DND-41 (cell line): ENCODE measurements around the gene THRSP.
"Not testable (repeated sequence)": the region's sequence is repeated elsewhere in the genome, so short reads cannot be mapped to it uniquely, and the experiment has no call there.

Experiments
- ATAC-seq: fragments of 200-7000 bp; cut with Tn5 transposase; 3 replicates; pipeline ENCODE4 v1.9.1; 2021; ENCODE audit warnings: low read depth; ENCODE audit not compliant: insufficient read depth
- DNase-seq: peaks from one replicate; pipeline ENCODE4 v3.0.0-alpha.2; 2020
- H2AFZ ChIP-seq: 2 replicates; pipeline ENCODE4 v1.6.0; 2012; ENCODE audit warnings: low read depth, low read length
- H3K27ac ChIP-seq: 2 replicates; pipeline ENCODE4 v1.5.1; 2012; ENCODE audit warnings: low read length, inconsistent platforms
- H3K27me3 ChIP-seq: fragments of 200-600 bp; sonication (generic); 2 replicates; pipeline ENCODE4 v1.6.0; 2012; ENCODE audit warnings: low read length, mild to moderate bottlenecking, inconsistent platforms; ENCODE audit not compliant: insufficient read depth, poor library complexity
- H3K36me3 ChIP-seq: 2 replicates; pipeline ENCODE4 v1.5.1; 2012; ENCODE audit warnings: low read length, inconsistent platforms; ENCODE audit not compliant: insufficient read depth
- H3K4me1 ChIP-seq: 2 replicates; pipeline ENCODE4 v1.5.1; 2012; ENCODE audit warnings: mild to moderate bottlenecking, low read length; ENCODE audit not compliant: insufficient read depth
- H3K4me2 ChIP-seq: 2 replicates; pipeline ENCODE4 v1.6.0; 2012; ENCODE audit warnings: mild to moderate bottlenecking, moderate library complexity, low read length, inconsistent platforms; ENCODE audit not compliant: insufficient read depth
- H3K4me3 ChIP-seq, 2 experiments: fragments of 200-600 bp in 1 of 2; shearing (Covaris generic) in 1 of 2; 2 replicates each; pipeline ENCODE4 v1.5.1; 2012 to 2016; ENCODE audit warnings: inconsistent platforms in 2 of 2, low read length in 2 of 2, mild to moderate bottlenecking in 2 of 2, low read depth in 1 of 2, moderate library complexity in 1 of 2
- H3K79me2 ChIP-seq: 2 replicates; pipeline ENCODE4 v1.6.0; 2012; ENCODE audit warnings: low read length, inconsistent platforms; ENCODE audit not compliant: insufficient read depth
- H3K9ac ChIP-seq: 2 replicates; pipeline ENCODE4 v1.6.0; 2012; ENCODE audit warnings: low read depth, mild to moderate bottlenecking, inconsistent platforms, low read length, moderate library complexity
- H3K9me3 ChIP-seq: 2 replicates; pipeline ENCODE4 v1.5.1; 2012; ENCODE audit warnings: low read length, moderate library complexity, mild to moderate bottlenecking, inconsistent platforms; ENCODE audit not compliant: insufficient read depth, severe bottlenecking
- H4K20me1 ChIP-seq: 2 replicates; pipeline ENCODE4 v1.6.0; 2012; ENCODE audit warnings: low read length; ENCODE audit not compliant: insufficient read depth
- CTCF ChIP-seq: IDR thresholded peaks from 2 replicates; pipeline ENCODE4 v1.5.1; 2012; ENCODE audit warnings: borderline replicate concordance, low read length, moderate library complexity, mild to moderate bottlenecking; ENCODE audit not compliant: poor library complexity, severe bottlenecking; ENCODE audit errors: extremely low read depth
- EZH2 ChIP-seq: IDR thresholded peaks from 3 replicates; pipeline ENCODE4 v1.6.1; 2012; ENCODE audit warnings: borderline replicate concordance, low read depth, mild to moderate bottlenecking, moderate library complexity, low read length, inconsistent platforms; ENCODE audit not compliant: severe bottlenecking

Gene THRSP

DNA sequence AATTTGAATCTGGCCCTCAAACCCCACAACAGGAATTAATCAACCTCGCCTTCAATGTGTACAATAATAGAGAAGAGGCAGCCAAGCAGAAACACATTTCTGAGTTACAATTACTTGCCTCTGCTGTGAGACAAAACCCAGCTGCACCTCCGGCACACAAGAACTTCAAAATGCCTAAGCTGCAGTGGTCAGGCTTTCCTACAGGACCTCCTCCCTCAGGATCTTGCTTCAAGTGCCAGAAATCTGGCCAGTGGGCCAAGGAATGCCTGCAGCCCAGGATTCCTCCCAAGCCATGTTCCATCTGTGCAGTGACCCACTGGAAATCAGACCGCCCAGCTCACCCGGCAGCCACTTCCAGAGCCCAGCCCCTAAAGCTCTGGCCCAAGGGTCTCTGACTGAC lies 19.4 kb downstream of the THRSP start:
- H3K27me3 ChIP-seq: no peaks in the 10 kb centered on the region
- peaks cover 22% of the 10 kb centered on the region for H3K79me2 ChIP-seq
- H3K9ac ChIP-seq: no peak overlapping the region
- ATAC-seq (no peak), DNase-seq (no peak)
- peaks cover 5% of the 10 kb centered on the region; the same call in 1 of the 2 replicates for H4K20me1 ChIP-seq
- TF ChIP-seq EZH2: no peak
- no peak for TF ChIP-seq CTCF
- H3K9me3 ChIP-seq: no peaks in the 10 kb centered on the region
- H3K4me3 ChIP-seq: no peak overlapping the region
- no peak overlapping the region for H3K27ac ChIP-seq
- H3K36me3 ChIP-seq: peaks cover 4% of the 10 kb centered on the region; the same call in 1 of the 2 replicates
- H3K4me1 ChIP-seq: peaks cover 26% of the 10 kb centered on the region
- no peak overlapping the region for H2AFZ ChIP-seq
- no peak overlapping the region for H3K4me2 ChIP-seq

DNA sequence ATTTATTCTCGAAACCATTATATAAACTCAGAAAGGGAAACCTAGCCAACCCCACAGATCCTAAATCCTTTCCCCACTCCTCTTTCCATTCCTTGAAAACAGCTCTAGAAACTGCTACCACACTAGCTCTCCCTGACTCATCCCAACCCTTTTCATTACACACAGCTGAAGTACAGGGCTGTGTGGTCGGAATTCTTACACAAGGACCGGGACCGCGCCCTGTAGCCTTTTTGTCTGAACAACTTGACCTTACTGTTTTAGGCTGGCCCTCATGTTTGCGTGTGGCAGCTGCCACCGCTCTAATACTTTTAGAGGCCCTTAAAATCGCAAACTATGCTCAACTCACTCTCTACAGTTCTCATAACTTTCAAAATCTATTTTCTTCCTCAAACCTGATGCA lies 20.8 kb downstream of the THRSP start:
- not testable (repeated sequence) for H3K4me2 ChIP-seq, H2AFZ ChIP-seq, H3K4me3 ChIP-seq, ATAC-seq, H4K20me1 ChIP-seq, H3K79me2 ChIP-seq, H3K27me3 ChIP-seq, H3K27ac ChIP-seq, DNase-seq, H3K9me3 ChIP-seq, H3K9ac ChIP-seq, H3K36me3 ChIP-seq
- peaks cover 17% of the 10 kb centered on the region for H3K4me1 ChIP-seq

DNA sequence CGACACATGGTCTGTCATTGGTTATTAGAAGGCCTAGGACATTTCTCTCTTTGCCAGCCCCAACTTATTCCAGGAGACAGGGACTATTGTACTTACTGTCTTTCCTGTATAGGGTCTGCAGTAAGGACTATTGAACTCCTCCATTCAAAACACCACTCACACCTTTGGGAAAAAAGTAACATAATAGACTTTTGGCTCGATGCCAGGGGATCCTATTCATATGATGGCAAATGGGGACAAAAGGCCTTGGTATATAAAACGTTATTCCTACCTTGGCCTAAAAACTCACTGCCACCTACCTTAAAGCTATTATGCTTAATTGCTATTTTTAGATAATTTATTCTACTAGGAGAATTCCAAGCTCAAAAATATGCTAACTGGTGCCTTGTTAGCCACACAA lies 22.3 kb downstream of the THRSP start:
- H3K79me2 ChIP-seq: no peaks in the 10 kb centered on the region
- no peaks in the 10 kb centered on the region for H3K36me3 ChIP-seq
- no peak overlapping the region for H3K27ac ChIP-seq
- no peak for TF ChIP-seq CTCF
- no peak for TF ChIP-seq EZH2
- H3K4me1 ChIP-seq: peaks cover 6% of the 10 kb centered on the region
- no peak overlapping the region for H3K4me2 ChIP-seq
- no peaks in the 10 kb centered on the region for H3K9me3 ChIP-seq
- DNase-seq: no peak
- H3K4me3 ChIP-seq: no peak overlapping the region
- H2AFZ ChIP-seq: no peak overlapping the region
- H3K9ac ChIP-seq: no peak overlapping the region
- no peaks in the 10 kb centered on the region for H3K27me3 ChIP-seq
- no peaks in the 10 kb centered on the region for H4K20me1 ChIP-seq
- ATAC-seq: no peak

DNA sequence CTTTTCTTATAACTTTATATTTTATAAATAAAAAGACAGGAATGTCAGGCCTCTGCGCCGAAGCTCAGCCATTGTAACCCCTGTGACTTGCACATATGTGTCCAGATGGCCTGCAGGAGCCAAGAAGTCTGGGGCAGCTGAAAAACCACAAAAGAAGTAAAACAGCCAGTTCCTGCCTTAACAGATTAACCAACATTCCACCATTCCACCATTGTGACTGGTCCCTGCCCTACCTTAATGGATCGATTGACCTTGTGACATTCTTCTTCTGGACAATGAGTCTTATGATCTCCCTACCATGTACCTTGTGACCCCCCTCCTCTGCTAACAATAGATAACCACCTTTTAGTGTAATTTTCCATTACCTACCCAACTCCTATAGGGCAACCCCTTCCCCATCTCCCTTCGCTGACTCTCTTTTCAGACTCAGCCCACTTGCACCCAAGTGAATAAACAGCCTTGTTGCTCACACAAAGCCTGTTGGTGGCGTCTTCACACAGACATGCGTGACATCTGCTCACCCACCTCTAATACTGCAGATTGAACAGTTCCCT lies 22.9 kb downstream of the THRSP start:
- H3K27me3 ChIP-seq, H3K9ac ChIP-seq, H4K20me1 ChIP-seq, H3K4me3 ChIP-seq, H3K4me2 ChIP-seq, H3K79me2 ChIP-seq, H3K27ac ChIP-seq, H3K9me3 ChIP-seq, H3K36me3 ChIP-seq, H2AFZ ChIP-seq, ATAC-seq, DNase-seq, H3K4me1 ChIP-seq: not testable (repeated sequence)
